HG03354 (cell line): ENCODE measurements around the gene ANKRD24.
"Not testable (repeated sequence)": the region's sequence is repeated elsewhere in the genome, so short reads cannot be mapped to it uniquely, and the experiment has no call there.

Experiments used
- ATAC-seq: cut with Tn5 transposase; IDR thresholded peaks from one replicate; pipeline ENCODE4 v1.9.1; 2021; ENCODE audit warnings: mild to moderate bottlenecking; ENCODE audit not compliant: unreplicated experiment, poor library complexity, severe bottlenecking

The ANKRD24 gene

GRCh38 chr19:4182084-4182810 lies at the start of gene ANKRD24, which contains the start of gene SIRT6:
Gene ANKRD24, plus strand, starts transcription at chr19:4182689. Its CDS starts 3,737 bp downstream, at chr19:4186426.
Gene SIRT6, minus strand, starts transcription at chr19:4182563. Its CDS starts 24 bp downstream, at chr19:4182539.
- peak; percentile 75 for ATAC-seq

- no peak for ATAC-seq
These were observed 48.1 kb upstream of the ANKRD24 start for GRCh38 chr19:4134351-4134750.

- ATAC-seq, result not testable (repeated sequence)
These were observed 47.1 kb upstream of the ANKRD24 start for GRCh38 chr19:4135386-4135785.

- no peak for ATAC-seq
These were observed 45.8 kb upstream of the ANKRD24 start for GRCh38 chr19:4136680-4137088.

GRCh38 chr19:4138445-4138844 lies 44.0 kb upstream of the ANKRD24 start:
- no peak for ATAC-seq

GRCh38 chr19:4139614-4140236 lies 42.8 kb upstream of the ANKRD24 start:
- ATAC-seq, result no peak

GRCh38 chr19:4140237-4140711 lies 42.2 kb upstream of the ANKRD24 start:
- no peak for ATAC-seq

GRCh38 chr19:4142916-4143315 lies 39.6 kb upstream of the ANKRD24 start:
- not testable (repeated sequence) for ATAC-seq

GRCh38 chr19:4144666-4145249 lies 37.7 kb upstream of the ANKRD24 start:
- no peak for ATAC-seq

- no peak for ATAC-seq
These were observed 32.8 kb upstream of the ANKRD24 start for GRCh38 chr19:4149518-4150288.

GRCh38 chr19:4151623-4152022 lies 30.9 kb upstream of the ANKRD24 start:
- ATAC-seq, result no peak

- no peak for ATAC-seq
These were observed 30.1 kb upstream of the ANKRD24 start for GRCh38 chr19:4152241-4152998.

GRCh38 chr19:4154571-4155312 lies 27.7 kb upstream of the ANKRD24 start:
- ATAC-seq, result no peak

- no peak for ATAC-seq
These were observed 25.3 kb upstream of the ANKRD24 start for GRCh38 chr19:4157164-4157563.

- ATAC-seq, result not testable (repeated sequence)
These were observed 24.5 kb upstream of the ANKRD24 start for GRCh38 chr19:4157971-4158370.

- no peak for ATAC-seq
These were observed 20.9 kb upstream of the ANKRD24 start for GRCh38 chr19:4161415-4162077.

- no peak for ATAC-seq
These were observed 18.2 kb upstream of the ANKRD24 start for GRCh38 chr19:4164262-4164661.

GRCh38 chr19:4171676-4172075 lies 10.8 kb upstream of the ANKRD24 start:
- no peak for ATAC-seq
